Mucosa of descending colon (tissue), 3 donors: ENCODE measurements around the gene CTNND2. TPM values are rescaled to one million over a fixed set of nuclear protein-coding genes. Genes with fewer than 3 reads are reported as not detected.

ENCODE experiments used
- ATAC-seq: fragments of 200-7000 bp; cut with Tn5 transposase; one replicate; pipeline ENCODE4 v1.9.1; 2020; ENCODE audit warnings: mild to moderate bottlenecking, moderate library complexity
- DNase-seq, 3 donors: peaks; one replicate each; pipeline ENCODE4 v3.0.0-alpha.2; 2020
- H3K36me3 ChIP-seq: fragments of 200-600 bp; one replicate; pipeline ENCODE4 v1.8.0; 2021; ENCODE audit warnings: low read depth, mild to moderate bottlenecking
- H3K4me1 ChIP-seq: fragments of 200-600 bp; one replicate; pipeline ENCODE4 v1.8.0; 2021; ENCODE audit warnings: low read depth, mild to moderate bottlenecking
- H3K4me3 ChIP-seq: fragments of 200-600 bp; one replicate; pipeline ENCODE4 v1.8.0; 2021; ENCODE audit warnings: mild to moderate bottlenecking
- H3K9me3 ChIP-seq: fragments of 200-600 bp; one replicate; pipeline ENCODE4 v1.8.0; 2021; ENCODE audit warnings: mild to moderate bottlenecking
- intact Hi-C, 2 donors: fragments of 100-400 bp; cut with DNase I in 1 of 2; cut with micrococcal nuclease in 1 of 2; formaldehyde crosslinking; loops; one replicate each; pipeline versions ENCODE4 v1.11.0 to v1.11.1; 2022; cut with DNase I, micrococcal nuclease
- total RNA-seq, 3 donors: library from RNA; stranded (reverse); fragmentation: NEBNext Ultra II Directional in 2 of 3; extraction: Animal tissue kit (Norgen Biotek cat#: 25700) in 2 of 3; gene quantifications; one replicate each; pipeline versions ENCODE4 v1.2.1 to v1.2.4, GENCODE V29; 2021 to 2023
- TF ChIP-seq, protein P1 (sequence below): fragments of 200-600 bp; IDR thresholded peaks from one replicate; pipeline ENCODE4 v1.8.0; 2022; ENCODE audit warnings: antibody characterized with exemption, mild to moderate bottlenecking
- donor health status: DM: no; HTN: no; CAD: no; lungs with moderate emphysema.
- donor health status: DM: no; HTN: no; CAD: no.
- donor health status: DM: no; HTN: yes; CAD: no.

Gene CTNND2
- total RNA-seq, 3 donors from 2014 or later = 0.70 to 3.4 (median 0.81) TPM

DNA sequence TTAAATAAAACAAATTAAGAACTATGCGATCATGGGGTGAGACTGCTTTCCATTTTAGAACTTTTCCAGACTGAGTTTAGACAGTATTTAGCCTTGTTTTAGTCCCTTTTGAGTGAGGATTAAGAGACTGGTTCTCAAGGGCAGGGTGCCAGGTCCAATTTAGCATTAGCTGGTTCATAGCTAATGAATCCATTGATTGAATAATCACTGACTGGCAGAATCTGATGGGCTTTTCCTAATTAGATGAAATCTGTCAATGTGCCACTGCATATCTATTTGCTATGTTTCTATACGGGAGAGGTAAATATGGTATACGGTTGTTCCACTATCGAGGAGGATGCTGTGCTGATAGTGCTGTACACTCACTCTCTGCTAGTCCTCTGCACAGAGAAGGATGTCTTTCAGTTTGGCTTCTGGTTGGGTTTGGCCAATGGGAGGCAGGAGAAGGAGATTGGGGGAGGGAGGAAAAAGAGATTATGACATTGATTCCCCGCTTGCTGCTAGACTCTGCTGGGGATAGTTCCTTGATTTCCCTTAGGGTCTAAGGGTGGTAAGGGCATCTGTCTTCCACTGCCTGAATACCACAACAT lies 496.6 kb downstream of the CTNND2 start:
- no peaks in the 10 kb centered on the region for H3K9me3 ChIP-seq
- H3K36me3 ChIP-seq = no peaks in the 10 kb centered on the region
- no peak overlapping the region for H3K4me3 ChIP-seq
- H3K4me1 ChIP-seq = no peaks in the 10 kb centered on the region
- DNase-seq = no peak
- intact Hi-C loops = no loop called here
- TF ChIP-seq, protein P1, sequence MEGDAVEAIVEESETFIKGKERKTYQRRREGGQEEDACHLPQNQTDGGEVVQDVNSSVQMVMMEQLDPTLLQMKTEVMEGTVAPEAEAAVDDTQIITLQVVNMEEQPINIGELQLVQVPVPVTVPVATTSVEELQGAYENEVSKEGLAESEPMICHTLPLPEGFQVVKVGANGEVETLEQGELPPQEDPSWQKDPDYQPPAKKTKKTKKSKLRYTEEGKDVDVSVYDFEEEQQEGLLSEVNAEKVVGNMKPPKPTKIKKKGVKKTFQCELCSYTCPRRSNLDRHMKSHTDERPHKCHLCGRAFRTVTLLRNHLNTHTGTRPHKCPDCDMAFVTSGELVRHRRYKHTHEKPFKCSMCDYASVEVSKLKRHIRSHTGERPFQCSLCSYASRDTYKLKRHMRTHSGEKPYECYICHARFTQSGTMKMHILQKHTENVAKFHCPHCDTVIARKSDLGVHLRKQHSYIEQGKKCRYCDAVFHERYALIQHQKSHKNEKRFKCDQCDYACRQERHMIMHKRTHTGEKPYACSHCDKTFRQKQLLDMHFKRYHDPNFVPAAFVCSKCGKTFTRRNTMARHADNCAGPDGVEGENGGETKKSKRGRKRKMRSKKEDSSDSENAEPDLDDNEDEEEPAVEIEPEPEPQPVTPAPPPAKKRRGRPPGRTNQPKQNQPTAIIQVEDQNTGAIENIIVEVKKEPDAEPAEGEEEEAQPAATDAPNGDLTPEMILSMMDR = no peak
- ATAC-seq = no peak

GRCh38 chr5:11400316-11400715 lies 503.9 kb downstream of the CTNND2 start:
- Histone ChIP-seq H3K4me1 (no peaks in the 10 kb centered on the region), H3K4me3 (no peak overlapping the region), H3K9me3 (no peaks in the 10 kb centered on the region), H3K36me3 (no peaks in the 10 kb centered on the region)
- TF ChIP-seq, protein P1 = no peak
- intact Hi-C loops = no loop called here
- no peak for ATAC-seq
- no peak for DNase-seq

GRCh38 chr5:11398728-11399127 lies 505.5 kb downstream of the CTNND2 start:
- no peak overlapping the region for H3K4me3 ChIP-seq
- intact Hi-C loops = no loop called here
- H3K4me1 ChIP-seq = no peaks in the 10 kb centered on the region
- ATAC-seq (no peak), DNase-seq (no peak)
- no peaks in the 10 kb centered on the region for H3K9me3 ChIP-seq
- no peaks in the 10 kb centered on the region for H3K36me3 ChIP-seq
- TF ChIP-seq, protein P1 = no peak

GRCh38 chr5:11397549-11397948 lies 506.7 kb downstream of the CTNND2 start:
- Histone ChIP-seq H3K4me3 (no peak overlapping the region), H3K4me1 (no peaks in the 10 kb centered on the region), H3K36me3 (no peaks in the 10 kb centered on the region), H3K9me3 (no peaks in the 10 kb centered on the region)
- no peak for DNase-seq
- intact Hi-C loops = no loop called here
- TF ChIP-seq, protein P1 = no peak
- no peak for ATAC-seq

GRCh38 chr5:11396917-11397316 lies 507.3 kb downstream of the CTNND2 start:
- intact Hi-C loops = no loop called here
- DNase-seq = no peak
- Histone ChIP-seq H3K4me1 (no peaks in the 10 kb centered on the region), H3K36me3 (no peaks in the 10 kb centered on the region), H3K4me3 (no peak overlapping the region), H3K9me3 (no peaks in the 10 kb centered on the region)
- ATAC-seq = no peak
- TF ChIP-seq, protein P1 = no peak

DNA sequence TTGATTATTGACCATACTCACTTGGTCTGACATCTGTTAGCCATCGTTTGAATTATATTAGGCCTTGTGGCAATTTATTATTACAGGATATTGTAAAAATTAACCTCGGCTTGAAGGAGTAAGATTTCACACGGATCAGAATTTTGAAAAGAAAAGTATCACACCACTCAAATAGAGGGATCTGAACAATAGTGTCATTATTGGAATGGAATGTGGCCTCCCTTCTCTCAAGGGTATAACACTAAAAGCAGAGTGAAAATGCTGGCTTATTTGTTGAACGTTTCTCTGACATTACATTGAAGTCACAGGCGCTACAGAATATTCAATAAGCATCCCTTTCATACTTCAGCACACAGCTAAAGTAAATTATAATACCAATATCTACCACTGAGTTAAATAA lies 509.3 kb downstream of the CTNND2 start:
- ATAC-seq = no peak
- H3K4me3 ChIP-seq = no peak overlapping the region

More for the DNA sequence above, 509.3 kb downstream of the CTNND2 start:
- TF ChIP-seq, protein P1 = no peak
- Histone ChIP-seq H3K9me3 (no peaks in the 10 kb centered on the region), H3K36me3 (no peaks in the 10 kb centered on the region), H3K4me1 (no peaks in the 10 kb centered on the region)
- DNase-seq = no peak
- intact Hi-C loops = no loop called here
